IMR-90 (cell line): ENCODE measurements around the gene ACVR1B. TPM values are rescaled to one million over a fixed set of nuclear protein-coding genes. Genes with fewer than 3 reads are reported as not detected.
A peak's percentile ranks its signal among the peaks of the same experiment; 100 is the strongest.

Source experiments
- ATAC-seq: fragments of 200-7000 bp; cut with Tn5 transposase; 2 replicates; pipeline ENCODE4 v1.9.1; 2020; ENCODE audit warnings: low read depth, mild to moderate bottlenecking, moderate library complexity
- BruUV-seq: library from RNA; stranded (reverse); fragments of 400-500 nt; replicated peaks from 2 replicates; lab custom pipeline; 2021; lab: Mats Ljungman, UMichigan
- CTCF ChIA-PET: fragments of 300-600 bp; formaldehyde crosslinking; extraction: SDS; loops from one replicate; lab custom pipeline; 2021; ENCODE audit warnings: antibody characterized with exemption; lab: Yijun Ruan, JAX
- POLR2A ChIA-PET: fragments of 300-600 bp; sonication (Branson Sonifier 250); formaldehyde crosslinking; loops from one replicate; lab custom pipeline; 2022; ENCODE audit warnings: antibody characterized with exemption; ENCODE audit not compliant: unreplicated experiment; lab: Charles Lee
- DNase-seq: peaks from one replicate; pipeline ENCODE4 v3.0.0; 2013
- H2AFZ ChIP-seq: replicated peaks from 2 replicates; pipeline ENCODE3; 2013; ENCODE audit warnings: low read length, mild to moderate bottlenecking; ENCODE audit not compliant: poor library complexity
- H2AK5ac ChIP-seq: 2 replicates; pipeline ENCODE4 v1.6.1; 2013; ENCODE audit warnings: low read depth, low read length, inconsistent platforms
- H2AK9ac ChIP-seq: replicated peaks from 2 replicates; pipeline ENCODE3; 2013; ENCODE audit warnings: mild to moderate bottlenecking, low read depth, low read length, moderate library complexity; ENCODE audit not compliant: poor library complexity
- H2BK120ac ChIP-seq: 2 replicates; pipeline ENCODE4 v1.6.1; 2013; ENCODE audit warnings: low read depth, low read length, inconsistent platforms
- H2BK15ac ChIP-seq: 3 replicates; pipeline ENCODE4 v1.6.1; 2013; ENCODE audit warnings: low read depth, low read length, inconsistent platforms
- H2BK20ac ChIP-seq: 2 replicates; pipeline ENCODE4 v1.6.1; 2013; ENCODE audit warnings: low read depth, mild to moderate bottlenecking, inconsistent platforms, low read length, moderate library complexity
- H2BK5ac ChIP-seq: 2 replicates; pipeline ENCODE4 v1.6.1; 2013; ENCODE audit warnings: mild to moderate bottlenecking, low read depth, low read length, inconsistent platforms; ENCODE audit not compliant: poor library complexity, severe bottlenecking
- H3K14ac ChIP-seq: replicated peaks from 2 replicates; pipeline ENCODE4 v1.6.1; 2013; ENCODE audit warnings: low read depth, low read length, inconsistent platforms
- H3K18ac ChIP-seq: 2 replicates; pipeline ENCODE4 v1.6.1; 2013; ENCODE audit warnings: low read depth, low read length, control low read depth
- H3K23ac ChIP-seq: 2 replicates; pipeline ENCODE4 v1.6.1; 2013; ENCODE audit warnings: low read depth, low read length, inconsistent platforms
- H3K27ac ChIP-seq: 2 replicates; pipeline ENCODE4 v1.5.1; 2013; ENCODE audit warnings: mild to moderate bottlenecking, control low read depth, low read length; ENCODE audit not compliant: insufficient read depth
- H3K27me3 ChIP-seq: 2 replicates; pipeline ENCODE4 v1.6.1; 2013; ENCODE audit warnings: low read length; ENCODE audit not compliant: control insufficient read depth, insufficient read depth
- H3K36me3 ChIP-seq: 2 replicates; pipeline ENCODE4 v1.6.1; 2013; ENCODE audit warnings: low read length, mixed read lengths; ENCODE audit not compliant: control insufficient read depth, insufficient read depth
- H3K4ac ChIP-seq: 2 replicates; pipeline ENCODE4 v1.6.1; 2013; ENCODE audit warnings: low read depth, low read length, inconsistent platforms
- H3K4me1 ChIP-seq: 2 replicates; pipeline ENCODE4 v1.6.1; 2013; ENCODE audit warnings: low read length, mixed read lengths; ENCODE audit not compliant: control insufficient read depth, insufficient read depth
- H3K4me2 ChIP-seq: 2 replicates; pipeline ENCODE4 v1.6.1; 2013; ENCODE audit warnings: low read depth, mild to moderate bottlenecking, control low read depth, low read length, moderate library complexity
- H3K4me3 ChIP-seq: 2 replicates; pipeline ENCODE4 v1.5.1; 2013; ENCODE audit warnings: low read depth, mild to moderate bottlenecking, control low read depth, low read length, moderate library complexity; ENCODE audit not compliant: insufficient read depth
- H3K56ac ChIP-seq: 2 replicates; pipeline ENCODE4 v1.6.1; 2013; ENCODE audit warnings: low read length, inconsistent platforms; ENCODE audit not compliant: insufficient read depth; ENCODE audit errors: extremely low read depth
- H3K79me1 ChIP-seq, 2 experiments: 2 replicates each; pipeline ENCODE4 v1.6.1; 2013; ENCODE audit warnings: low read length in 2 of 2, inconsistent platforms in 1 of 2, low read depth in 1 of 2
- H3K9ac ChIP-seq: 2 replicates; pipeline ENCODE4 v1.6.1; 2013; ENCODE audit warnings: low read depth, low read length, control low read depth
- H3K9me1 ChIP-seq: 2 replicates; pipeline ENCODE4 v1.6.1; 2013; ENCODE audit warnings: low read length, inconsistent platforms; ENCODE audit not compliant: insufficient read depth
- H3K9me3 ChIP-seq: 2 replicates; pipeline ENCODE4 v1.6.1; 2013; ENCODE audit warnings: low read length; ENCODE audit not compliant: control insufficient read depth, insufficient read depth
- H4K20me1 ChIP-seq: 2 replicates; pipeline ENCODE4 v1.6.1; 2013; ENCODE audit warnings: low read length, inconsistent platforms; ENCODE audit not compliant: insufficient read depth
- H4K5ac ChIP-seq: 2 replicates; pipeline ENCODE4 v1.6.1; 2013; ENCODE audit warnings: mild to moderate bottlenecking, low read depth, low read length, control low read depth
- H4K8ac ChIP-seq, 2 experiments: 2 replicates each; pipeline ENCODE4 v1.6.1; 2013; ENCODE audit warnings: low read depth in 2 of 2, low read length in 2 of 2, control low read depth in 1 of 2, inconsistent platforms in 1 of 2
- H4K91ac ChIP-seq: 2 replicates; pipeline ENCODE4 v1.6.1; 2013; ENCODE audit warnings: low read depth, low read length, inconsistent platforms; ENCODE audit not compliant: insufficient read depth
- BHLHE40 ChIP-seq: fragments of 150-350 bp; IDR thresholded peaks from 2 replicates; pipeline ENCODE4 v1.6.1; 2016; ENCODE audit warnings: mild to moderate bottlenecking, low read depth, low read length
- CHD1 ChIP-seq: IDR thresholded peaks from 2 replicates; pipeline ENCODE4 v1.6.1; 2012; ENCODE audit warnings: low read depth, low read length, improper control_type of control experiment
- FOS ChIP-seq: fragments of 150-350 bp; IDR thresholded peaks from 2 replicates; pipeline ENCODE4 v1.6.1; 2016; ENCODE audit warnings: low read depth, low read length
- MAFK ChIP-seq: IDR thresholded peaks from 2 replicates; pipeline ENCODE4 v1.6.1; 2012; ENCODE audit warnings: low read depth, low read length, improper control_type of control experiment
- MAZ ChIP-seq: IDR thresholded peaks from 2 replicates; pipeline ENCODE4 v1.6.1; 2012; ENCODE audit warnings: low read depth, mild to moderate bottlenecking, low read length, improper control_type of control experiment, moderate library complexity, borderline replicate concordance
- MXI1 ChIP-seq: IDR thresholded peaks from 2 replicates; pipeline ENCODE4 v1.6.1; 2012; ENCODE audit warnings: low read depth, mild to moderate bottlenecking, low read length, moderate library complexity, borderline replicate concordance
- NFE2L2 ChIP-seq: fragments of 150-350 bp; IDR thresholded peaks from 2 replicates; pipeline ENCODE4 v1.6.1; 2016; ENCODE audit warnings: low read depth, mild to moderate bottlenecking, low read length
- POLR2A ChIP-seq: IDR thresholded peaks from 2 replicates; pipeline ENCODE4 v1.6.1; 2012; ENCODE audit warnings: mild to moderate bottlenecking, low read depth, low read length
- RAD21 ChIP-seq: IDR thresholded peaks from 2 replicates; pipeline ENCODE4 v1.6.1; 2012; ENCODE audit warnings: low read length, improper control_type of control experiment
- RCOR1 ChIP-seq: IDR thresholded peaks from 2 replicates; pipeline ENCODE4 v1.6.1; 2012; ENCODE audit warnings: mild to moderate bottlenecking, low read length, improper control_type of control experiment; ENCODE audit not compliant: insufficient replicate concordance
- RFX5 ChIP-seq: IDR thresholded peaks from 2 replicates; pipeline ENCODE4 v1.8.0; 2012; ENCODE audit warnings: low read depth, mild to moderate bottlenecking, low read length, moderate library complexity
- SMC3 ChIP-seq: fragments of 150-350 bp; IDR thresholded peaks from 2 replicates; pipeline ENCODE4 v1.6.1; 2016; ENCODE audit warnings: low read depth, mild to moderate bottlenecking, antibody characterized with exemption, low read length, moderate library complexity
- WGBS, 2 experiments: methylation state at CpG; one replicate each; pipeline versions ENCODE4 v1.1.5 to v1.1.7; 2013; ENCODE audit warnings: missing lambda C conversion rate in 2 of 2; ENCODE audit not compliant: insufficient read length in 1 of 2; ENCODE audit errors: extremely low coverage in 2 of 2; 5-methylcytosine and 5-hydroxymethylcytosine counted together
- dilution Hi-C: fragments of 300-500 bp; cut with HindIII; formaldehyde crosslinking; loops from one replicate; pipeline ENCODE4 v1.14.3; 2018; ENCODE audit warnings: low sequenced_read_pairs; ENCODE audit not compliant: unreplicated experiment
- in situ Hi-C: fragments of 300-500 bp; cut with MboI; formaldehyde crosslinking; loops from 3 replicates; pipeline ENCODE4 v1.14.3; 2019; ENCODE audit warnings: low sequenced_read_pairs, inconsistent platforms, mixed read lengths
- intact Hi-C: fragments of 100-400 bp; cut with micrococcal nuclease; formaldehyde crosslinking; loops from 2 replicates; pipeline ENCODE4 v1.10.0; 2022
- polyA plus RNA-seq, 3 experiments: library from polyadenylated mRNA; depleted of rRNA; stranded (reverse); fragments of >200 nt; gene quantifications; 2 replicates each; pipeline ENCODE4 v1.2.3, GENCODE V29; 2012; ENCODE audit warnings: low replicate concordance in 1 of 3
- total RNA-seq: library from RNA; depleted of rRNA; stranded (reverse); fragments of >200 nt; gene quantifications from 2 replicates; pipeline ENCODE4 v1.2.3, GENCODE V29; 2012
- TF ChIP-seq, protein P1 (sequence below): fragments of 150-350 bp; IDR thresholded peaks from 2 replicates; pipeline ENCODE4 v1.6.1; 2016; ENCODE audit warnings: low read depth, mild to moderate bottlenecking, low read length, moderate library complexity, borderline replicate concordance
- TF ChIP-seq, protein P2 (sequence below): conservative IDR thresholded peaks from 2 replicates; pipeline ENCODE4 v1.5.1; 2012; ENCODE audit warnings: mild to moderate bottlenecking, low read depth, low read length, improper control_type of control experiment

Gene ACVR1B
- total and polyA plus RNA-seq, 2 of the 4 experiments (the other 2 are of a cell fraction): 5.7 to 13.6 TPM

GRCh38 chr12:51951843-51952722, 584 bp downstream of the ACVR1B start:
- Histone ChIP-seq H3K14ac (peak overlapping the region; percentile 79), H3K4me3 (peak overlapping the region; percentile 48), H2AK9ac (peak overlapping the region; percentile 95), H2AK5ac (peak overlapping the region; percentile 67), H3K79me1 (peaks cover 35 to 50% of the 10 kb centered on the region in 2 experiments), H3K27ac (peak overlapping the region; percentile 67), H3K4me2 (peak overlapping the region; percentile 92), H3K23ac (peak overlapping the region; percentile 65), H3K36me3 (no peaks in the 10 kb centered on the region), H3K4ac (peak overlapping the region; percentile 71), H4K5ac (0 out of 2 replicates have a peak overlapping the region, but pooled peaks have one; percentile 2), H4K91ac (peak overlapping the region; percentile 47), H3K56ac (peak overlapping the region; percentile 46; the same call in 1 of the 2 replicates), H4K8ac (peak overlapping the region in 1 of 2 experiments; percentile 36; a peak in 1 of 4 replicates), H2BK120ac (peak overlapping the region; percentile 25; the same call in 1 of the 2 replicates), H2AFZ (peak overlapping the region; percentile 88), H3K4me1 (peaks cover 8% of the 10 kb centered on the region), H4K20me1 (peaks cover 28% of the 10 kb centered on the region), H2BK20ac (no peak overlapping the region), H3K18ac (no peak overlapping the region; the same call in 1 of the 2 replicates), H2BK15ac (no peak overlapping the region), H3K9ac (peak overlapping the region; percentile 84), H3K9me3 (no peaks in the 10 kb centered on the region), H2BK5ac (peak overlapping the region; percentile 29), H3K27me3 (peaks cover 23% of the 10 kb centered on the region), H3K9me1 (peaks cover 2% of the 10 kb centered on the region; the same call in 1 of the 2 replicates)
- DNase-seq (no peak), ATAC-seq (peak; percentile 7)
- CTCF ChIA-PET: no interaction called here
- 0% methylated on average over 5 of the region's 50 CpGs; no CpG with 5 or more reads in 1 of the 2 experiments for WGBS, 2 experiments
- BruUV-seq: no TSS peak
- in situ Hi-C loops: no loop called here
- POLR2A ChIA-PET: interaction anchor here (0.6 kb wide), 1 partner anchor 1050 kb away, joined by 7 read pairs; no protein-coding TSS in a partner anchor
- intact Hi-C loops: no loop called here
- dilution Hi-C loops: loop anchor here (25.0 kb wide), 1 partner anchor 90 kb away; no protein-coding TSS in a partner anchor
- TF ChIP-seq RCOR1: no peak
- TF ChIP-seq, protein P1, sequence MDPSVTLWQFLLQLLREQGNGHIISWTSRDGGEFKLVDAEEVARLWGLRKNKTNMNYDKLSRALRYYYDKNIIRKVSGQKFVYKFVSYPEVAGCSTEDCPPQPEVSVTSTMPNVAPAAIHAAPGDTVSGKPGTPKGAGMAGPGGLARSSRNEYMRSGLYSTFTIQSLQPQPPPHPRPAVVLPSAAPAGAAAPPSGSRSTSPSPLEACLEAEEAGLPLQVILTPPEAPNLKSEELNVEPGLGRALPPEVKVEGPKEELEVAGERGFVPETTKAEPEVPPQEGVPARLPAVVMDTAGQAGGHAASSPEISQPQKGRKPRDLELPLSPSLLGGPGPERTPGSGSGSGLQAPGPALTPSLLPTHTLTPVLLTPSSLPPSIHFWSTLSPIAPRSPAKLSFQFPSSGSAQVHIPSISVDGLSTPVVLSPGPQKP: no peak
- TF ChIP-seq POLR2A: no peak
- no peak for TF ChIP-seq BHLHE40
- no peak for TF ChIP-seq RFX5
- no peak for TF ChIP-seq MAFK
- no peak for TF ChIP-seq MXI1
- TF ChIP-seq SMC3: no peak
- no peak for TF ChIP-seq MAZ
- TF ChIP-seq, protein P2, sequence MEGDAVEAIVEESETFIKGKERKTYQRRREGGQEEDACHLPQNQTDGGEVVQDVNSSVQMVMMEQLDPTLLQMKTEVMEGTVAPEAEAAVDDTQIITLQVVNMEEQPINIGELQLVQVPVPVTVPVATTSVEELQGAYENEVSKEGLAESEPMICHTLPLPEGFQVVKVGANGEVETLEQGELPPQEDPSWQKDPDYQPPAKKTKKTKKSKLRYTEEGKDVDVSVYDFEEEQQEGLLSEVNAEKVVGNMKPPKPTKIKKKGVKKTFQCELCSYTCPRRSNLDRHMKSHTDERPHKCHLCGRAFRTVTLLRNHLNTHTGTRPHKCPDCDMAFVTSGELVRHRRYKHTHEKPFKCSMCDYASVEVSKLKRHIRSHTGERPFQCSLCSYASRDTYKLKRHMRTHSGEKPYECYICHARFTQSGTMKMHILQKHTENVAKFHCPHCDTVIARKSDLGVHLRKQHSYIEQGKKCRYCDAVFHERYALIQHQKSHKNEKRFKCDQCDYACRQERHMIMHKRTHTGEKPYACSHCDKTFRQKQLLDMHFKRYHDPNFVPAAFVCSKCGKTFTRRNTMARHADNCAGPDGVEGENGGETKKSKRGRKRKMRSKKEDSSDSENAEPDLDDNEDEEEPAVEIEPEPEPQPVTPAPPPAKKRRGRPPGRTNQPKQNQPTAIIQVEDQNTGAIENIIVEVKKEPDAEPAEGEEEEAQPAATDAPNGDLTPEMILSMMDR: no peak
- TF ChIP-seq NFE2L2: no peak
- TF ChIP-seq CHD1: no peak
- no peak for TF ChIP-seq RAD21
- TF ChIP-seq FOS: no peak
